Mucosa of rectum (tissue), 2 donors: ENCODE measurements around the gene SULT1C3.

Experiments
- H3K27ac ChIP-seq, 2 donors: one replicate each; pipeline ENCODE4 v1.7.0; 2013; ENCODE audit warnings: inconsistent platforms in 2 of 2, low read depth in 2 of 2, low read length in 2 of 2
- H3K27me3 ChIP-seq, 2 donors: one replicate each; pipeline ENCODE4 v1.7.0; 2013; ENCODE audit warnings: low read length in 2 of 2; ENCODE audit not compliant: control insufficient read depth in 2 of 2, insufficient read depth in 2 of 2
- H3K36me3 ChIP-seq, 2 donors: one replicate each; pipeline ENCODE4 v1.7.0; 2013; ENCODE audit warnings: low read length in 2 of 2; ENCODE audit not compliant: control insufficient read depth in 2 of 2, insufficient read depth in 2 of 2
- H3K4me1 ChIP-seq, 2 donors: one replicate each; pipeline ENCODE4 v1.7.0; 2013; ENCODE audit warnings: low read length in 2 of 2, mild to moderate bottlenecking in 1 of 2; ENCODE audit not compliant: control insufficient read depth in 2 of 2, insufficient read depth in 2 of 2
- H3K4me3 ChIP-seq, 2 donors: one replicate each; pipeline ENCODE4 v1.7.0; 2013; ENCODE audit warnings: low read length in 2 of 2
- H3K9ac ChIP-seq, 2 donors: one replicate each; pipeline ENCODE4 v1.7.0; 2013; ENCODE audit warnings: low read length in 2 of 2, low read depth in 1 of 2, mild to moderate bottlenecking in 1 of 2
- H3K9me3 ChIP-seq, 2 donors: one replicate each; pipeline ENCODE4 v1.7.0; 2013; ENCODE audit warnings: low read length in 2 of 2; ENCODE audit not compliant: control insufficient read depth in 2 of 2
- donor health status: healthy.
- donor health status: Normal muscosa, but diverticular disease.

Gene SULT1C3

DNA sequence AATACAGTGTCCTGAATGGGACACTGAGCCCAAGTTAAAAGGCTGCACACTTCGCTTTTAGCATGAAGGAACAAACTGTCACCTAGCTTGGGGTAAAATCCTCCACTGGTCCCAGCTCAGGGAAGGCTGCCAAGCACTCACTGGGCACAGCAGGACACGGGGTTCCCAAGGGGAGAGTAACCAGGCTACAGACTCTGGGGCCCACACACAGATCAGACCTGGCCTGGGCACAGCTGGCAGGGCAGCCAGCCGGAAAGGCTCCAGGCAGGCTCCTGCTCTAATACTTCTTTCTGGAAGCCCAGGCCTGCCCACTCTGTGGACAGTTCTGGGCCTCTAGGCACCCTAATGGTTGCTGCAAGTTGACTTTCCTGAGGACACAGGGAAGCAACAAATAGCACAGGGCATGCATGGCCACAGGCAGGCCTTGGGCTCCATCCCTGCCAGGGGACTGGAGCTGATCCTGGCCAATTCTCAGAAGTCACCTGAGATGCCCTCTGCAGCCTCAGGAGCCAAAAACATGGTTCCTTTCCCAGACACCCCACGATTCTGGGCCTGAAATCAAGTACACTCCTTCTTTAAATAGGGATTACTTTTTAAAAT lies 18.7 kb upstream of the SULT1C3 start:
- H3K27me3 ChIP-seq, result no peaks in the 10 kb centered on the region
- H3K27ac ChIP-seq, result no peak overlapping the region
- no peak overlapping the region for H3K9ac ChIP-seq
- peaks cover 0 to 2% of the 10 kb centered on the region in 2 donors for H3K9me3 ChIP-seq
- no peak overlapping the region for H3K4me3 ChIP-seq
- H3K36me3 ChIP-seq, result no peaks in the 10 kb centered on the region
- peaks cover 0 to under 1% of the 10 kb centered on the region in 2 donors for H3K4me1 ChIP-seq

DNA sequence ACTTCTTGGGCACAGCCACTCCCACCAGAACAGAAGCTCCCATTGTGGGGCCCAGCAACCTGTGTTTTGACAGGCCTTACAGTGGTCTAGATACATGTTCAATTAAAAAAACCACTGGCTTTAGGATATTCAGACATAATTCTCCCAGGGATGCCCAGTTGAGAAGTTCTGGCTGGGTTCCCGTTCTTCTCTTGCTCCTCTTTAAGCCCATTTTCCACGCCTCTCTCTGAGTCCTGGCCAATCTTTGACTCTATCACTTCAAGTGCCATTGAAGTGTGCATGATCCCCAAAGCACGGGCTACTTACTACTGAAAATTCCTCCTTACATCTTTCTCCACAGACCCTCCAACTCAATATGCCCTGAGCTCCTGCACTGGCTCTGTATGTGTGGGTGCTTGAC lies 17.5 kb upstream of the SULT1C3 start:
- peaks cover 0 to 2% of the 10 kb centered on the region in 2 donors for H3K9me3 ChIP-seq
- no peak overlapping the region for H3K4me3 ChIP-seq

GRCh38 chr2:108223573-108223972 lies 16.2 kb upstream of the SULT1C3 start:
- H3K4me1 ChIP-seq, result no peaks in the 10 kb centered on the region

More for the DNA sequence above, 17.5 kb upstream of the SULT1C3 start:
- Histone ChIP-seq H3K4me1 (no peaks in the 10 kb centered on the region), H3K27me3 (no peaks in the 10 kb centered on the region), H3K9ac (no peak overlapping the region), H3K27ac (no peak overlapping the region), H3K36me3 (no peaks in the 10 kb centered on the region)

GRCh38 chr2:108224022-108224421 lies 15.7 kb upstream of the SULT1C3 start:
- Histone ChIP-seq H3K27ac (no peak overlapping the region), H3K9ac (no peak overlapping the region), H3K27me3 (no peaks in the 10 kb centered on the region), H3K4me3 (no peak overlapping the region), H3K4me1 (no peaks in the 10 kb centered on the region), H3K9me3 (peaks cover 0 to 2% of the 10 kb centered on the region in 2 donors), H3K36me3 (no peaks in the 10 kb centered on the region)

More at GRCh38 chr2:108223573-108223972, 16.2 kb upstream of the SULT1C3 start:
- Histone ChIP-seq H3K4me3 (no peak overlapping the region), H3K27me3 (no peaks in the 10 kb centered on the region), H3K9me3 (peaks cover 0 to 2% of the 10 kb centered on the region in 2 donors), H3K27ac (no peak overlapping the region), H3K36me3 (no peaks in the 10 kb centered on the region), H3K9ac (no peak overlapping the region)

DNA sequence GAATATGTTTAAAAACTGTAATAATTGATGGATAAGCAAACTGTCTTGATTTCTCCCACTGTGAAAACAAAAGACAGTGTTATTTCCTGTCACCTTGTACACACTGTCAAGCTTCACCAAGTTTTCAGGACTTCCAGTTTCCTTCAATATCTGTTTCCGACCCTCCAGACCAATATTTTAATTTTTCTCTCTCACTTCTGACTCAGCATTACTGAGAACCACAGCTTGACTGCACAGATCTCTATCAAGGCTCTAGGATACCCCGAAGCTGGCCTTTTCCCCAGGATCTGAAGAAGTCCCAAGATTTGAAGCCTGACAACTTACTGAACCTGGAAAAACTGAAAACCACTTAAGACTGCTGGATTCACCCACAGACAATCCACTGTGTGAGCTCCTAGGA lies 13.2 kb upstream of the SULT1C3 start:
- no peaks in the 10 kb centered on the region for H3K4me1 ChIP-seq
- no peak overlapping the region for H3K27ac ChIP-seq
- H3K27me3 ChIP-seq, result no peaks in the 10 kb centered on the region
- no peak overlapping the region for H3K9ac ChIP-seq
- H3K36me3 ChIP-seq, result no peaks in the 10 kb centered on the region
- H3K9me3 ChIP-seq, result peaks cover 0 to 2% of the 10 kb centered on the region in 2 donors
- no peak overlapping the region for H3K4me3 ChIP-seq

DNA sequence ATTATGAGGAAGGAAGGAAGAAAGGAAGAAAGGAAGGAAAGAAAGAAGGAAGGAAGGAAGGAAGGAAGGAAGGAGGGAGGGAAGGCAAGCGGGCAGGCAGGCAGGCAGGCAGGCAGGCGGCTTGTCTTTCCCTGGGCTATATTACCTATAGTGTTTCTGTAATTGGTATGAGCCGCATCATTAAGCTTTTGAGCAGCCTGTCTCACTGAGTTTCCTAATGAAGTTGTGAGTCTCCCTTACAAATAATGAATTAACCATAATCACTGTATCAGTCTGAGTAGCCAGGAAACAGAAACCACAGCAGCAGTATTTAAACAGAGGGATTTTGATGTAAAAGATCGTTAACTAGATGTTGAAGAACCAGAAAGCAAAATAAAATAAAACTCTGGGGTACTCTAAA lies 11.8 kb upstream of the SULT1C3 start:
- no peaks in the 10 kb centered on the region for H3K27me3 ChIP-seq
- H3K27ac ChIP-seq, result no peak overlapping the region
- H3K9ac ChIP-seq, result no peak overlapping the region
- no peak overlapping the region for H3K4me3 ChIP-seq
- no peaks in the 10 kb centered on the region for H3K36me3 ChIP-seq
- no peaks in the 10 kb centered on the region for H3K4me1 ChIP-seq
- peaks cover 0 to 2% of the 10 kb centered on the region in 2 donors for H3K9me3 ChIP-seq

GRCh38 chr2:108228537-108228936 lies 11.2 kb upstream of the SULT1C3 start:
- Histone ChIP-seq H3K27ac (no peak overlapping the region), H3K4me3 (no peak overlapping the region), H3K36me3 (no peaks in the 10 kb centered on the region), H3K27me3 (no peaks in the 10 kb centered on the region), H3K9me3 (peaks cover 0 to 1% of the 10 kb centered on the region in 2 donors), H3K4me1 (no peaks in the 10 kb centered on the region), H3K9ac (no peak overlapping the region)

GRCh38 chr2:108229875-108230274 lies 9.9 kb upstream of the SULT1C3 start:
- Histone ChIP-seq H3K9me3 (no peaks in the 10 kb centered on the region), H3K27me3 (no peaks in the 10 kb centered on the region), H3K36me3 (no peaks in the 10 kb centered on the region), H3K9ac (no peak overlapping the region), H3K27ac (no peak overlapping the region), H3K4me3 (no peak overlapping the region), H3K4me1 (no peaks in the 10 kb centered on the region)

DNA sequence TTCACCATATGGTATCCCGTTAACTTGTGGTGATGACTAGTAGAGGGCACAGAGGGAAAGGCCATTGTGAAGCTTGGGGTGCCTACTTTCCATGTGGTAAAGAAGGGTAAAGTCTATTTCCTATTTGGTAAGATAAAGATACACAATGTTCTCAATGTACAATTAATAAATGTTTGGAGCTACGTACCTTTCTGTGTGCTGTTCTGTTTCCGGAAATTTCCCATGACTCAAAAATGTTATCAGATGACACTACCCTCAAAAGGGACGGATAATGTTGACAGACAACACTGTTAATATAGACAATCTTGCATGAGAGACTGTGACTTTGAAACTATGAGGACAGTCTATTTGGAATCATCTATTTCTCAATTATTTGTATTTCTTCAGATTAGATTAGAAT lies 4.2 kb upstream of the SULT1C3 start:
- no peaks in the 10 kb centered on the region for H3K4me1 ChIP-seq

DNA sequence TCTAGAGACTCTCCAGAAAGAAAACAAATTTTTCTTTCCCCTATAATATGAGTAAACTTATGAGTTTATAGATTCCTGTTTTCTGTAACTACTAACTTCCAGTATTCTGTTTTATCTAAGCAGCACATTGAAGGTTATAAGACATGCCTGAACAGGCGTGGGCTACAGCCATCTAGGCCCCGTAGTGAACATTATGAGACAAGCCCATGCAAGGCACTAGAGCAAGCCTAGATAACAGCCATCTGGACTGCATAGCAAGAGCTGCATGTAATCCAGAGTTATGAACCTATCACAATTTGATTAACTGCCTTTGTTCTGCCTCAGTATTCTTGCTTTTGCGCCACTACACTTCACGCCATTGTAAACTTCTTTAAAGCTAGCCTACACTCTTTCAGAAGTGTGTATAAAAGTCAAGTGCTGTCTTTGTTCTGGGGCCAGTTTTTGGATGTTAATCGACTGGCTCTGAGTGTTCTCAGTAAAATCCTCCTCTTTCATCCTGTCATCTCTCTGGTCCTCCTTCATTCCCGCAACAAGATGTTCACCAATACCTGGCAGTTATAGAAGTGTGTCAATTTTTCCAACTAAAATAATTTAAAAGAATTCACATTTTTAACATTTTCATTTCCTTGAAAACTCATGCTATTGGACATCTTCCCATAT lies 3.0 kb upstream of the SULT1C3 start:
- Histone ChIP-seq H3K4me1 (no peaks in the 10 kb centered on the region), H3K4me3 (no peak overlapping the region), H3K36me3 (no peaks in the 10 kb centered on the region), H3K27me3 (no peaks in the 10 kb centered on the region), H3K9ac (no peak overlapping the region), H3K27ac (no peak overlapping the region), H3K9me3 (peaks cover 0 to 4% of the 10 kb centered on the region in 2 donors)

More for the DNA sequence above, 4.2 kb upstream of the SULT1C3 start:
- no peaks in the 10 kb centered on the region for H3K36me3 ChIP-seq
- H3K4me3 ChIP-seq, result no peak overlapping the region
- no peaks in the 10 kb centered on the region for H3K27me3 ChIP-seq
- H3K9ac ChIP-seq, result no peak overlapping the region
- no peak overlapping the region for H3K27ac ChIP-seq
- peaks cover 0 to 4% of the 10 kb centered on the region in 2 donors for H3K9me3 ChIP-seq
